Colonic mucosa (tissue), 4 donors: ENCODE data around the gene ZBTB8B. TPM values are rescaled to one million over a fixed set of nuclear protein-coding genes. Genes with fewer than 3 reads are reported as not detected.
"Not testable (repeated sequence)": the region's sequence is repeated elsewhere in the genome, so short reads cannot be mapped to it uniquely, and the experiment has no call there.

Experiments used
- DNase-seq: peaks from one replicate; pipeline ENCODE4 v3.0.0-alpha.2; 2020
- H3K27ac ChIP-seq: fragments of 200-600 bp; one replicate; pipeline ENCODE4 v1.8.0; 2021
- H3K27me3 ChIP-seq: fragments of 200-600 bp; one replicate; pipeline ENCODE4 v1.8.0; 2021
- H3K36me3 ChIP-seq: fragments of 200-600 bp; one replicate; pipeline ENCODE4 v1.8.0; 2021
- H3K4me1 ChIP-seq: fragments of 200-600 bp; one replicate; pipeline ENCODE4 v1.8.0; 2021; ENCODE audit warnings: mild to moderate bottlenecking
- H3K4me3 ChIP-seq: fragments of 200-600 bp; one replicate; pipeline ENCODE4 v1.8.0; 2021
- H3K9ac ChIP-seq, 2 donors: one replicate each; pipeline ENCODE4 v1.7.0; 2013; ENCODE audit warnings: control low read depth in 2 of 2, low read depth in 2 of 2, low read length in 2 of 2
- H3K9me3 ChIP-seq: fragments of 200-600 bp; one replicate; pipeline ENCODE4 v1.8.0; 2021
- intact Hi-C: fragments of 100-400 bp; cut with DNase I; formaldehyde crosslinking; loops from one replicate; pipeline ENCODE4 v1.14.1; 2022
- total RNA-seq, 2 donors: library from RNA; stranded (reverse); fragmentation: NEBNext Ultra II Directional in 1 of 2; extraction: Animal tissue kit (Norgen Biotek cat#: 25700) in 1 of 2; gene quantifications; one replicate each; pipeline ENCODE4 v1.2.1, GENCODE V29; 2021
- TF ChIP-seq, protein P1 (sequence below): fragments of 200-600 bp; IDR thresholded peaks from one replicate; pipeline ENCODE4 v1.8.0; 2022; ENCODE audit warnings: antibody characterized with exemption, mild to moderate bottlenecking
- donor health status: healthy.
- donor health status: DM: no; HTN: no; CAD: no.
- donor health status: DM: no; HTN: no; CAD: no.

ZBTB8B gene
- total RNA-seq, 2 donors from 2014 or later = not detected

DNA sequence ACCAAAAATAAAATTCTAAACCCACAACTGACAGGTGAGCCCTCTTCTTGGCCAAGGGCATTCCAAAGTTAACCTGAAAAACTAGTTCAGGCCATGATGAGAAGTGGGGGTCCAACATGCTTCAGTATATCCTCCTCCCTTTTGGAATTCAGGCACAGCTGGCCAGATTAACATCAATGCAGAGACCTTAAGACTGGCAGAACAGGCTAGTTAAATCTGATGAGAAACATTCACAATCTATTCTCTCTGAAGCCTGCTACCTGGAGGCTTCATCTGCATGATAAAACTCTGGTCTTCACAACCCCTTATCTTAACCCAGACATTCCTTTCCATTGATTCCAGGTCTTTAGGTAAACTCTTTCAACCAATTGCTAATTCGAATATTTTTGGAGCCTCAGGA is 26.7 kb upstream of the ZBTB8B start:
- Histone ChIP-seq H3K27me3 (no peaks in the 10 kb centered on the region), H3K36me3 (no peaks in the 10 kb centered on the region), H3K4me1 (no peaks in the 10 kb centered on the region), H3K4me3 (no peak overlapping the region), H3K27ac (no peak overlapping the region), H3K9ac (no peak overlapping the region), H3K9me3 (no peaks in the 10 kb centered on the region)
- intact Hi-C loops = no loop called here
- DNase-seq = no peak
- TF ChIP-seq, protein P1, sequence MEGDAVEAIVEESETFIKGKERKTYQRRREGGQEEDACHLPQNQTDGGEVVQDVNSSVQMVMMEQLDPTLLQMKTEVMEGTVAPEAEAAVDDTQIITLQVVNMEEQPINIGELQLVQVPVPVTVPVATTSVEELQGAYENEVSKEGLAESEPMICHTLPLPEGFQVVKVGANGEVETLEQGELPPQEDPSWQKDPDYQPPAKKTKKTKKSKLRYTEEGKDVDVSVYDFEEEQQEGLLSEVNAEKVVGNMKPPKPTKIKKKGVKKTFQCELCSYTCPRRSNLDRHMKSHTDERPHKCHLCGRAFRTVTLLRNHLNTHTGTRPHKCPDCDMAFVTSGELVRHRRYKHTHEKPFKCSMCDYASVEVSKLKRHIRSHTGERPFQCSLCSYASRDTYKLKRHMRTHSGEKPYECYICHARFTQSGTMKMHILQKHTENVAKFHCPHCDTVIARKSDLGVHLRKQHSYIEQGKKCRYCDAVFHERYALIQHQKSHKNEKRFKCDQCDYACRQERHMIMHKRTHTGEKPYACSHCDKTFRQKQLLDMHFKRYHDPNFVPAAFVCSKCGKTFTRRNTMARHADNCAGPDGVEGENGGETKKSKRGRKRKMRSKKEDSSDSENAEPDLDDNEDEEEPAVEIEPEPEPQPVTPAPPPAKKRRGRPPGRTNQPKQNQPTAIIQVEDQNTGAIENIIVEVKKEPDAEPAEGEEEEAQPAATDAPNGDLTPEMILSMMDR = no peak

DNA sequence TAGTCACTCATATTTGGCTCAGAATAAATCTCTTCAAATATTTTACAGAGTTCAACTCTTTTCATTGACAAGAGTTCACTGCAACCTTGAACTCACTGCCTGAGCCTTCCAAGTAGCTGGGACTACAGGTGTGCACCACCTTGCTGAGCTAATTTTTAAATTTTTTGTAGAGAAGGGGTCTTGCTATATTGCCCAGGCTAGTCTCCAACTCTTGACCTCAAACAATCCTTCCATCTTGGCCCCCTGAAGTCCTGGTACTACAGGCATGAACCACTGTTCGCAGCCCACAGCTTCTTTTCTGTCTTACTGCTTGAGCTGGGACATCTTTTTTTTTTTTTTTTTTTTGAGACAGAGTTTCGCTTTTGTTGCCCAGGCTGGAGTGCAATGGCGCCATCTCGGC is 26.1 kb upstream of the ZBTB8B start:
- H3K36me3 ChIP-seq, H3K9ac ChIP-seq, H3K4me1 ChIP-seq, DNase-seq, intact Hi-C loops, H3K9me3 ChIP-seq, H3K27me3 ChIP-seq, H3K4me3 ChIP-seq, H3K27ac ChIP-seq: not testable (repeated sequence)

DNA sequence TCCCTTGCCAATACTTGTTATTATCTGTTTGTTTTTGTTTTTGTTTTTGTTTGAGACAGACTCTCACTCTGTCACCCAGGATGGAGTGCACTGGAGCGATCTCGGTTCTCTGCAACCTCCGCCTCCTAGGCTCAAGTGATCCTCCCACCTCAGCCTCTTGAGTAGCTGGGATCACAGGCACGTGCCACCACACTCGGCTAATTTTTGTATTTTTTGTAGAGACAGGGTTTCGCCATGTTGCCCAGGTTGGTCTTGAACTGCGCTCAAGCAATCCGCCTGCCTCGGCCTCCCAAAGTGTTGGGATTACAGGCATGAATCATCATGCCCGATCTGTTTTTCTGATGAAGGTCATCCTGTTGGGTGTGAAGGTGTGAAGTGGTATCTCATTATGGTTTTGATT is 23.4 kb upstream of the ZBTB8B start:
- H3K27ac ChIP-seq, H3K4me3 ChIP-seq, H3K9ac ChIP-seq, H3K9me3 ChIP-seq, H3K4me1 ChIP-seq, DNase-seq, H3K27me3 ChIP-seq, intact Hi-C loops, H3K36me3 ChIP-seq: not testable (repeated sequence)

DNA sequence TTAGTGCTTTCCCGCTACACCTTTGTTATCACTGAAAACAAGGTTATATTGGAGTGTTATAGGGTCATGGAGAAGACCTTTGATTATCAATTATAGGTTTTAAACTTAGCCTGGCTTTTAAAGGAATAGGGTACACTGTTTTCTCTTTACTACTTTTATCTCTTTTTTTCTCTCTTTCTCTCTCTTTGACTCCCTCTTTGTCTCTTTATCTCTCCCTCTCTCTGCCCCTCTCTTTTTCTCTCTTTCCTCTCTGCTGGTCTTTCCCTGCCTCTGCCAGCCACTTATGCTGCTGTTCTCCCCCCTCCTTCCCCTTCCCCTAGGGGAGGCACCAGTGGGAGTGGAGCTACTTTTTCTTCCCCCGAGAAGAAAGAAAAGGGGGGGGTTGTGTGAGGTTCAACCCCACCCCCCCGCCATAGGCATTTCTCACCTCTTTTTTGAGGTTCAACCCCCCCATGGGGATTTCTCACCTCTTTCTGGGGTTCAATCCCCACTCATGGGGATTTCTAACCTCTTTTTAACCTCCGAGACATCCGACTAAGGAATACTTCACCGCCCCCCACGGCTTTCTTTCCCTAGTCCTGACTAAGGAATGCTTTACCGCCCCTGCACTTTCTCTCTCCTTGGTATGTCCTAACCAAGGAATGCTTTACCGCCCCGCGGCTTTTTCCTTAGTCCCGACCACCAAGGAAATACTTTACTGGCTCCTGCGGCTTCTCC is 17.2 kb upstream of the ZBTB8B start:
- DNase-seq = no peak
- TF ChIP-seq, protein P1 = no peak
- H3K27ac ChIP-seq = no peak overlapping the region
- peak overlapping the region; percentile 3 for H3K4me3 ChIP-seq
- intact Hi-C loops = no loop called here
- H3K9me3 ChIP-seq = no peaks in the 10 kb centered on the region
- H3K9ac ChIP-seq = no peak overlapping the region
- H3K4me1 ChIP-seq = no peaks in the 10 kb centered on the region
- no peaks in the 10 kb centered on the region for H3K36me3 ChIP-seq
- no peaks in the 10 kb centered on the region for H3K27me3 ChIP-seq

DNA sequence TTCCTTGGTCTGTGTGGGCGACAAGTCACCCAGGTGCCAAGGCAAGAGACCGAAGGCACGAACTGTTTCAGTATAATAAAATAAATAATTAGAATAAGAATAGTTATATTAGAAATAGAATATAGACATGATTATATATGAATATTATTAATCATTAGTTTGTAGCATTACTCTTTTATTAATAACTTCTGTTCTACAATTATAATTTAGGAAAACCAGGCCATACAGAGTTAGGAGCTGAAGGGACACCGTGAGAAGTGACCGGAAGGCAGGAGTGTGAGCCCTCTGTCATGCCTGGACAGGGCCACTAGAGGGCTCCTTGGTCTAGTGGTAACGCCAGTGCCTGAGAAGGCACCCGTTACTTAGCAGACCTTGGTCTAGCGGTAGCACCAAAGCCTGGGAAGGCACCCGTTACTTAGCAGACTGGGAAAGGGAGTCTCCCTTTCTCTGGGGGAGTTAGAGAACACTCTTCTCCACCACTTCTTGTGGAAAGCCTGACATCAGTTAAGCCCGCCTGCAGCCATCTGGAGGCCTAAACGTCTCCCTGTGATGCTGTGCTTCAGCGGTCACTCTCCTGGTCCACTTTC is 16.6 kb upstream of the ZBTB8B start:
- not testable (repeated sequence) for H3K9ac ChIP-seq
- peak overlapping the region; percentile 3 for H3K4me3 ChIP-seq
- peak; percentile 66 for DNase-seq

DNA sequence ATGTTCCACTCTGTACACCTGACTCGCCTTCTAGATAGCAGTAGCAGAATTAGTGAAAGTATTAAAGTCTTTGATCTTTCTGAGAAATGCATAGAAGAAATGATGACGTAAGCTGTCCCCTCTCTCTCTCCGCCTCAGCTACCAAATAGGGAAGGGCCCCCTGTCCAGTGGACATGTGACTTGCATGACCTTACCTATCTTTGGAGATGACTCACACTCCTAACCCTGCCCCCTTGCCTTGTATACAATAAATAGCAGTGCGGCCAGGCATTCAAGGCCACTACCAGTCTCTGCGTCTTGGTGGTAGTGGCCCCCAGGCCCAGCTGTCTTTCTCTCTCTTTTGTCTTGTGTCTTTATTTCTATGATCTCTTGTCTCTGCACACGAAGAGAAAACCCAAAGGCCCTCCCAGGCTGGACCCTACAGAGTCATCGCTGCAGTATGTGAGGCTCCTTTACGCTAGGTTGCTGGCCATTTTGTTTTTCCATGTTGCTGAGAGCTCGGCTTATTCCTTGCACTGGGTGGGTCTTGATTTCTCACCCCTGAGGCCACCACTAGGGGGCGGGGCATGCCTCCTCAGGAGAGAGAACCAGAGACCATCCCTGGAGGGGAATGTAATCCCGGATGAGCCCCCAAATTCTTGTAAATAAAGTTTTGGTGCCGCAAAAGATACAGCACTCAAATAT is 16.0 kb upstream of the ZBTB8B start:
- intact Hi-C loops = no loop called here
- DNase-seq = no peak

More for the DNA sequence above, 16.6 kb upstream of the ZBTB8B start:
- H3K9me3 ChIP-seq, intact Hi-C loops, H3K36me3 ChIP-seq, H3K27ac ChIP-seq, H3K4me1 ChIP-seq, H3K27me3 ChIP-seq: not testable (repeated sequence)
- TF ChIP-seq, protein P1 = peak; percentile 84

DNA sequence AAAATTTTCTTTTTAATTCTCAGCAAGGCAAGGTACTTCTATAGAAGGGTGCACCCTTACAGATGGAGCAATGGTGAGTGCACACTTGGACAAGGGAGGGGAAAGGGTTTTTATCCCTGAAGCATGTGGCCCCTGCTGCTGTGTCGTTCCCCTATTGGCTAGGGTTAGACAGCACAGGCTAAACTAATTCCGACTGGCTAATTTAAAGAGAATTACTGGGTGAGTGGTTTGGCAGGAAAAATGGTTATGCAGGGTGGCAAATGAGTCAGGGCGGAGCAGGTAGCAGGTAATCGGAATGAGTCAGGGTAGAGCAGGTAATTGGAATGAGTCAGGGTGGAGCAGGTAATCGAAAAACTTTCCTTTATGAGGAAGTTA is 15.4 kb upstream of the ZBTB8B start:
- intact Hi-C loops, DNase-seq, H3K27ac ChIP-seq: not testable (repeated sequence)

More for the DNA sequence above, 16.0 kb upstream of the ZBTB8B start:
- Histone ChIP-seq H3K9ac (no peak overlapping the region), H3K9me3 (no peaks in the 10 kb centered on the region), H3K27me3 (no peaks in the 10 kb centered on the region), H3K27ac (no peak overlapping the region), H3K4me1 (no peaks in the 10 kb centered on the region), H3K36me3 (no peaks in the 10 kb centered on the region), H3K4me3 (no peak overlapping the region)
- TF ChIP-seq, protein P1 = no peak

More for the DNA sequence above, 15.4 kb upstream of the ZBTB8B start:
- not testable (repeated sequence) for H3K9ac ChIP-seq, H3K4me1 ChIP-seq, H3K27me3 ChIP-seq, H3K4me3 ChIP-seq, H3K36me3 ChIP-seq, H3K9me3 ChIP-seq
